ENCODE measurements around the gene C10orf120. TPM values are rescaled to one million over a fixed set of nuclear protein-coding genes. Genes with fewer than 3 reads are reported as not detected.

The C10orf120 gene
- total RNA-seq, 2 experiments from 2014 or later, result not detected

DNA sequence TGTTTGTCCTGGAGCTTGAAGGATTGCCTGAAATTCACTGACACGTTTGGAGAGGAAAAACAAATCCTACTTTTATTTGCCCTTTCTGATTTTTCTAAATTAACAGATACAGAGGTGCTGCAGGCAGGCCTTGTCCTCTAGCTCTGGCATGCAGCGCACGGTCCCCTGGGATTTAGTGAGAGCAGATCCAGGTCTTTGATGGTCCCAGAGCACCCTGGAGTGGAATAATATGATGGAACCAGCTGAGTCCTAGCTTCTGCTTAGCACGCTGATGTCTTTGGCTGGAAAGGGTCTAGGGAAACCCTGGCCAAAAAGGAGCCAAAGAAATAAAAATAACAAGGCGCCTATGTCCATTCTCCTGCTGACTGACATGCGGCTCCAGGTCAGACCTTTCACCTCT, 40.5 kb downstream of the C10orf120 start:
- peaks cover 12% of the 10 kb centered on the region for H3K27me3 Mint-ChIP-seq
- H3K9me3 Mint-ChIP-seq, result no peaks in the 10 kb centered on the region
- DNase-seq, result no peak
- H3K27ac Mint-ChIP-seq, result no peak overlapping the region
- H3K4me3 Mint-ChIP-seq, result no peak overlapping the region
- no peaks in the 10 kb centered on the region for H3K36me3 Mint-ChIP-seq
- H3K4me1 Mint-ChIP-seq, result no peaks in the 10 kb centered on the region

GRCh38 chr10:122658356-122659049, 41.1 kb downstream of the C10orf120 start:
- no peaks in the 10 kb centered on the region for H3K9me3 Mint-ChIP-seq
- H3K27ac Mint-ChIP-seq, result no peak overlapping the region
- peaks cover 12% of the 10 kb centered on the region for H3K27me3 Mint-ChIP-seq
- H3K36me3 Mint-ChIP-seq, result no peaks in the 10 kb centered on the region
- no peaks in the 10 kb centered on the region for H3K4me1 Mint-ChIP-seq
- no peak overlapping the region for H3K4me3 Mint-ChIP-seq
- no peak for DNase-seq

DNA sequence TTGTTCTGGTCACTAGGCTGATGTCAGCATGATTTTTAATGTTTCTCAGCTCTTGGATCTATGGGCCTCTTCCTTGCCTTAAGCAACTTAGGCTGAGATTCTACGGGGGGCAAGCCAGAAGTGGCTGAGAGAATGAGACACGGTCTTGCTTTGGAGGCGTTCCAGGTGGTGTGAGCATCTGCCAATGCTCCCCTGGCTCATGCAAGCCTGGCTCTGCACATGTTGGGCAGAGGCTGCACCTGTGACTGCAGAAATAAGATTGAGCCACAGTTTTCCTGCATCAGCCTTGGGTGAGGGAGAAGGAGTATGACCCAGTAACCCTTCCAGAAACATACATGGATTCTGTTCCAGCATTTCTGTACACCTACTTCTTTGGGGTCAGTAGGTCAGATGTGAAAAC, 41.9 kb downstream of the C10orf120 start:
- no peaks in the 10 kb centered on the region for H3K36me3 Mint-ChIP-seq
- no peak overlapping the region for H3K4me3 Mint-ChIP-seq
- H3K4me1 Mint-ChIP-seq, result no peaks in the 10 kb centered on the region
- H3K27me3 Mint-ChIP-seq, result peaks cover 19% of the 10 kb centered on the region
- H3K9me3 Mint-ChIP-seq, result no peaks in the 10 kb centered on the region
- no peak overlapping the region for H3K27ac Mint-ChIP-seq
- DNase-seq, result no peak

- H3K4me3 Mint-ChIP-seq, result no peak overlapping the region
Observed at GRCh38 chr10:122657255-122657654, 42.4 kb downstream of the C10orf120 start.

GRCh38 chr10:122656741-122657140, 42.9 kb downstream of the C10orf120 start:
- Mint-ChIP-seq H3K27ac (no peak overlapping the region), H3K36me3 (no peaks in the 10 kb centered on the region), H3K4me3 (no peak overlapping the region), H3K4me1 (no peaks in the 10 kb centered on the region), H3K27me3 (peaks cover 19% of the 10 kb centered on the region), H3K9me3 (no peaks in the 10 kb centered on the region)
- DNase-seq, result no peak

More at GRCh38 chr10:122657255-122657654, 42.4 kb downstream of the C10orf120 start:
- no peak overlapping the region for H3K27ac Mint-ChIP-seq
- H3K27me3 Mint-ChIP-seq, result peaks cover 19% of the 10 kb centered on the region
- no peaks in the 10 kb centered on the region for H3K9me3 Mint-ChIP-seq
- H3K36me3 Mint-ChIP-seq, result no peaks in the 10 kb centered on the region
- no peak for DNase-seq
- H3K4me1 Mint-ChIP-seq, result no peaks in the 10 kb centered on the region

DNA sequence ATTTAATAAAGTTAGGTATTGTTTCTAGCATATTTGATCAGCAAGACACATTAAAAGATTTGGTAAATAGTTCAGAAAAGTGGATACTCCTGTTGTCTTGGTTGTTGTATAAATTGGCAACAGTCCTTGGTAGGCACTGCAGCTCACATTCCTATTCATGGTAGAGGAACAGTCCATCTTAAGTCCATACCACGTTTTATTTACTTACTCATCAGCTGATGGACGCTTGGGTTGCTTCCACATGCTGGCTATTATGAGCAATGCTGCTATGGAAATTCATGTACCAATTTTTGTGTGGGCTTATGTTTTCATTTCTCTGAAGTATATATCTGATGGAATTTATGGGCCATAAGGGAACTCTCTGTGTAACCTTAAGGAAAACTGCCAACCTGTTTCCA, 43.3 kb downstream of the C10orf120 start:
- DNase-seq, result no peak
- H3K27me3 Mint-ChIP-seq, result peaks cover 20% of the 10 kb centered on the region
- no peaks in the 10 kb centered on the region for H3K36me3 Mint-ChIP-seq
- no peaks in the 10 kb centered on the region for H3K4me1 Mint-ChIP-seq
- H3K4me3 Mint-ChIP-seq, result no peak overlapping the region
- H3K9me3 Mint-ChIP-seq, result no peaks in the 10 kb centered on the region
- no peak overlapping the region for H3K27ac Mint-ChIP-seq

- Mint-ChIP-seq H3K9me3 (no peaks in the 10 kb centered on the region), H3K36me3 (no peaks in the 10 kb centered on the region), H3K27ac (no peak overlapping the region), H3K4me3 (no peak overlapping the region), H3K4me1 (no peaks in the 10 kb centered on the region), H3K27me3 (peaks cover 26% of the 10 kb centered on the region)
- no peak for DNase-seq
Observed at GRCh38 chr10:122655524-122656307, 43.9 kb downstream of the C10orf120 start.

DNA sequence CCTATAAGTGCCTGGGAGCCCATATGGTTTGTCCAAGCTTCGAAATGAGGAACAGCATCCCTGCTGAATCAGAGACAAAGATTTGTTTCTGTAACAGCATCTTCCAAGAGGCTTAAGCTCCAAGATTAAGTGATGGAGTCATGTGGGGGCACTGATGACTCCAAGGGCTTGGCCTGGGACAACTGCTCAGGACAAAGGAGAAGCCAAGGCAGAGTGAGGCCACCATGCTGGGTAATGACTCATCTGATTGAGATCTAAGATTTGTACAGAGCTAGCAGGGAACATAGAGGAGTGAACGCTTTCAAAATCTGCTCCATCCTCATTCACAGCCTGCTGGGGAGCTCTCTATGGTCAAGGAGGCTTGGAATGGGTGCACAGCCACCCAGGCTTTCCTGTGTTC, 49.3 kb downstream of the C10orf120 start:
- Mint-ChIP-seq H3K27ac (no peak overlapping the region), H3K4me1 (no peaks in the 10 kb centered on the region), H3K36me3 (no peaks in the 10 kb centered on the region), H3K4me3 (no peak overlapping the region), H3K9me3 (no peaks in the 10 kb centered on the region), H3K27me3 (peaks cover 35% of the 10 kb centered on the region)
- no peak for DNase-seq

- Mint-ChIP-seq H3K4me3 (no peak overlapping the region), H3K9me3 (no peaks in the 10 kb centered on the region), H3K36me3 (no peaks in the 10 kb centered on the region), H3K4me1 (no peaks in the 10 kb centered on the region), H3K27me3 (peaks cover 31% of the 10 kb centered on the region), H3K27ac (no peak overlapping the region)
- no peak for DNase-seq
Observed at GRCh38 chr10:122649903-122650302, 49.7 kb downstream of the C10orf120 start.

DNA sequence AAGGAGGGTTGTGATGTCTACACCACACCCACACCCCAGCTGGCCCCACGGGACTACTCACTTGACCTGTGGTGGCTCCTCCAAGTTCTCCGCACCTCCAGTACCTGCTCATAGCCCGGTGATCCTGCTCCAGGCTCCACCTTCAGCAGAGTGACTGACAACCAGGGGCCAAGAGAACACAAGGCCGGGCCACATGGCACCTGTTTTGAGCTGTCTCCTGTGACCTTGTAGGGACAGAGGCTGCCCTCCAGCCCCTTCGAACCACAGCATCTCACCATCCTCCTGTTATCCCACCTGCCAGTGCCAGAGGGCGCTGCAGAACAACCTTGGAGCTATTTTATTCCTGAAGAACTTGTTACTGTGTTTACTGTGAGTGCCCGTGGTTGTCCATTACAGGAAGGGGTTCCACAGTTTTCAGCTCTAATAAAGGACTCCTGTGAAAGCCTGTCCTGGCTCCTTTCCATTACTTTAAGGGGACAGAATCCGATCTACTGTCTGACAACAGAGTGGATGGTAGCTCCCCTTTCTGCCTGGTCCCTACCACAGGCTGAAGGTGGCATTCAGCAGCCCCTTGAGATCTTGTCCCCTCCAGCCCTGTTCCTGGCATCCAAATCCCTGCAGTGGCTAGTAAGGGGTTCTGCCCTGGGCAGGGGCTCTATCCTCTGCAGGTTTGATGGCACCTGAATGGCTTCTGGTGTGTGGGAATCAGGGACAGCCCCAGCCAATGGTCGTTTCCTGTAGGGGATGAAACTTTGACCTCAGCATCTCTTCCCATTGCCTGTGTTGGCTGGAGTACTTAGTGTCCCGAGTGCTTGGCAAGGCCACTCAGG, 50.8 kb downstream of the C10orf120 start:
- Mint-ChIP-seq H3K9me3 (no peaks in the 10 kb centered on the region), H3K4me3 (no peak overlapping the region), H3K27ac (no peak overlapping the region), H3K27me3 (peaks cover 28% of the 10 kb centered on the region), H3K36me3 (no peaks in the 10 kb centered on the region), H3K4me1 (no peaks in the 10 kb centered on the region)
- DNase-seq, result peak; percentile 21

Other genes starting within 250 kb of the C10orf120 start
- gene ARMS2, start 245.2 kb downstream of the C10orf120 start, total RNA-seq, result not detected
- not detected for gene HTRA1, start 238.3 kb downstream of the C10orf120 start, total RNA-seq
- not detected for gene DMBT1, start 139.1 kb downstream of the C10orf120 start, total RNA-seq
- gene CUZD1, start 146.0 kb upstream of the C10orf120 start, total RNA-seq, result 1 to 10 TPM; 1.7 to 2.0 TPM
- gene FAM24B, start 179.7 kb upstream of the C10orf120 start, total RNA-seq, result 10 to 100 TPM; 11.2 to 12.8 TPM
- not detected for gene FAM24A, start 210.8 kb upstream of the C10orf120 start, total RNA-seq

Measured in activated naive CD8-positive, alpha-beta T cell treated with anti-CD3 and anti-CD28 coated beads for 36 hours (primary cell).